GM21786 (cell line): ENCODE data around the gene TBCD.
A peak's percentile ranks its signal among the peaks of the same experiment; 100 is the strongest.

Source experiments
- ATAC-seq: cut with Tn5 transposase; IDR thresholded peaks from one replicate; pipeline ENCODE4 v1.9.1; 2021; ENCODE audit not compliant: unreplicated experiment

TBCD gene

GRCh38 chr17:82868715-82869131 lies 116.9 kb downstream of the TBCD start:
- ATAC-seq: no peak

DNA sequence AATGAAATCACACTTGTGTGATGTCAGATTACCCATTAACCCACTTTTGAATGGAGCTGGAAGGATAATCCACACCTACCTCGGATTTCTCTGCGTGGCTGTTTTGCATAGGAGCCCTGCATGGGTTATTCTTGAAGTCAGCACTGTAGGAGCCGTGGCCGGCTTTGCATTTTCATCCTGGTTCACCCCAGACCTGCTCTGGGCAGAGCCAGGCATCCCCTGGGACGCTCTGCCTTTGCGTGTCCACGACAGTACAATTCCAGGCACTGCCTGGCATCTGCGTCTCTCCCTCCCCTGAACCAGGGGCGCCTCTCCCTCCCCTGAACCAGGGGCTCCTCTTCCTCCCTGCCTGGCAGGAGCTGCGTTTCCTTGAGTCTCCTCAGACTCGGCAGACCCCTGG lies 117.7 kb downstream of the TBCD start:
- no peak for ATAC-seq

GRCh38 chr17:82870091-82870491 lies 118.2 kb downstream of the TBCD start:
- ATAC-seq: no peak

- no peak for ATAC-seq
Observed at GRCh38 chr17:82870541-82870940, 118.7 kb downstream of the TBCD start.

- peak; percentile 64 for ATAC-seq
Observed at GRCh38 chr17:82871056-82871775, 119.4 kb downstream of the TBCD start.

- ATAC-seq: no peak
Observed at GRCh38 chr17:82871776-82872561, 120.1 kb downstream of the TBCD start.

- ATAC-seq: no peak
Observed at GRCh38 chr17:82872591-82873520, 121.0 kb downstream of the TBCD start.

GRCh38 chr17:82873521-82873920 lies 121.7 kb downstream of the TBCD start:
- ATAC-seq: no peak

GRCh38 chr17:82874011-82874835 lies 122.4 kb downstream of the TBCD start:
- no peak for ATAC-seq

DNA sequence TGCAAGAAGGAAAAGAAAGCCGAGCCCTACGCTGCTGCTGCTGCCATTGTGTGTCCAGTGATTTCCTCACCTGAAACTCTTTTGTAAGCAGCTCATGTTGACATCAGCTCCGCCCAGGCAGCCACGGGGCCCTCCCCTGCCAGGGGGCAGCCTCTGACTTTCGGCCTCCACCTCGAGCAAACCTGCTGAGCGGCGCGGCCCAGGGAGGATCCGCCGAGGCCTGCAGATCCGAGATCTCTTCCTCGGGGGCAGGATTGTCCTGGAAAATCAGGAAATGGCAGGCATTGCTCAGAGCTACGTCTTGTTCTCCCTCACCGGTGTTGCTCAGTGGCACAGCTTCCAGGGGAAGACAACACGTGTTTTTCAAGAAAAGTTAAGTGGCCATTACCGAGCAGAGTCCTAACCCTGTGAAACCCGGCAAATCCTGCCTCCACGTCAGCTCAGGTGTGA lies 123.6 kb downstream of the TBCD start:
- ATAC-seq: no peak

DNA sequence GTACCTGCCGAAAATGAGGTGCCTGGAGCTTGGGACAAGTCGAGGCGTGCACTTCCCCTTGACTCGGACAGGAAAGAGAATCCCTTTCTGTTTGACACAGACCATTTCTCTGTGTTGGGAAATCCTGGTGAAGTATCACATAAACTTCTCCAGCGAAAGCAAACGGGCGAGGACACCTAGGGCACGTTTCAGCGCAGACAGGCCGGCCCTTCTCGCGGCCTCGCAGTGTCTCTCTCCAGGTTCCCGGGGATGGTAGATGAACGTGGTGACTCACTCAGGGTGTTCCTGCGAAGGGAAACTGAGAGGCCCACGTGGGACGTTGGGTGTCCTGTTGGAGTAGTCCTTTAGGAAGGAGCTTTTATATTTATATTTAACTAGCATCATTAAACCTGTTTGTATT lies 124.3 kb downstream of the TBCD start:
- no peak for ATAC-seq

- ATAC-seq: no peak
Observed at GRCh38 chr17:82876602-82877379, 124.9 kb downstream of the TBCD start.

GRCh38 chr17:82878527-82878926 lies 126.7 kb downstream of the TBCD start:
- ATAC-seq: no peak

- ATAC-seq: no peak
Observed at GRCh38 chr17:82879241-82879640, 127.4 kb downstream of the TBCD start.

DNA sequence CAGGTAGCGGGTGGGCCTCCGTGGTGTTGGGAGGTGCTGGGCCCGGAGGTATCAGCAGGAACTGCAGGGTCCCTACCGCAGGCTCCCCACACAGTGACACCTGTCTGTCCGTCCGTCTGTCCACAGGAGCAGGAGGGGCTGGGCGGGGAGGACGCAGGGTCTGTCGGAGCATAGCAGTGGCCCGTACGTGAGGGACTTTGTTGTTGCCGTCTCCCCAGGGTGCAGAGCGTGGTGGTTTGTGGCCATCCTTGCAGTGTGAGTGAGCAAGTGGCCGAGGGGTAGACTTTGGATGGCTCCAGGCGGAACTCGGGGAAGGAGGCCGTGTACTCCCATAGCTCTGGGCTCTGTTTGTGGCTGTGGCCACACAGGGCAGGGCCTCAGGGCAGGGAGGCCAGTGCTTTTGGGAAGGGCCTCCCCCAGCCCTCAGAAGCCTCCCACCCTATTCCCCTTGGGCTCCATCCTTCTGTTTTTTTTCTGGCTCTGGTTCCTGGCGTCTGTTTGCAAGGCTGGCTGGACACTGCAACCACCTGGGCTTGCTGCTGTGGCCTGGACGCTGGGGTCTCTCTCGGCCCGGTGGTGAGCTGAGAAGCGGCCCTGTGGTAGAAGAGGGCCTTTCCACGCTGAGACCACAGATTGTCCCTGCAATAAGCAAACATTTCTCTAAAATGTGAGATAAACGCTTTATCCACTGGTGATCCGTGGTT lies 128.9 kb downstream of the TBCD start:
- ATAC-seq: no peak

- ATAC-seq: no peak
Observed at GRCh38 chr17:82881324-82881823, 129.5 kb downstream of the TBCD start.

DNA sequence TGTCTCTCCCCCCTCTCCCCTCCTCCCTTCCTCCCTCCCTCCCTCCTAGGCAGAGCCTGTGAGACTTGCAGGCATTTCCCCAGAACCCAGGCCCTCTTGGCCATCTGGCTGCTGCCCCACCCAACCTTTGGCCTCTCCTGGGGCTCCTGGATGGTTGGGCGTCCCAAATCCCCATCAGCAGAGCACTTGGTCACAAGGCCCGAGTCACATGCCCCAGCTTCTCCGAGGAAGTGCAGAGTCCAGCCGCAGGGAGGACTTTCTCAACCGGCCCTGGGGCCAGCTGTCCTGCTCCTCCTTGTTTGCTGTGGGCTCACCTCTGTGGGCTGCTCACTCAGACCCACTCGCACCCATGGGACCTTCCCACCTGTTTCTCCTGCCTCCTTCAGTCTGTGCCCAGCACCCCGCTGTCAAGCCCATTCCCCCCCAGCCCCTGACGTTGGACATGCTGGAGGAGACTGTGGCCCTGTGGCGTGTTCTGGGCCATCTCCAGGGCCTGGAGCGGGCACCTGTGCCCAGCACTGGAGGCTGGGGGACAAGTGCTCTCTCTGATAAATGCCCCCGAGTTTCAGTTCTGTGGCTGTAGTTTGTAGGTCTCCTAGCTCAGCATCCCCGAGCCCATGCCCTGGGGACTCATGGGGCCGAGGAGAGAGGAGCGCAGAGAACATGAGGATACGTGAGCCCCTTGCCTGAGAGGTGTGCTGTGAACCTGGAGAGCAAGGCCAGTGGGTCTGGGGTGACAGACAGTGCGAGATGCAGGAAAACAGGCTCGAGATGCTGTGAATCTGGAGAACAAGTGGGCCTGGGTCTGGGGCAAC lies 130.2 kb downstream of the TBCD start:
- no peak for ATAC-seq
